Mesothelial cell of epicardium (in vitro differentiated cells): ENCODE results near the gene ALKBH3. TPM values are rescaled to one million over a fixed set of nuclear protein-coding genes. Genes with fewer than 3 reads are reported as not detected.
A peak's percentile ranks its signal among the peaks of the same experiment; 100 is the strongest.

Experiments used
- DNase-seq, 2 experiments: peaks; one replicate each; pipeline ENCODE4 v3.0.0; 2021; ENCODE audit warnings: low spot score in 2 of 2; ENCODE audit not compliant: unreplicated experiment in 2 of 2
- H3K27ac Mint-ChIP-seq: 2 replicates; pipeline ENCODE4 v1.8.0; 2021; ENCODE audit warnings: mixed read lengths
- H3K27me3 Mint-ChIP-seq: 2 replicates; pipeline ENCODE4 v1.8.0; 2021; ENCODE audit warnings: low read depth, mixed read lengths
- H3K36me3 Mint-ChIP-seq: 2 replicates; pipeline ENCODE4 v1.8.0; 2021; ENCODE audit warnings: mixed read lengths
- H3K4me1 Mint-ChIP-seq: 2 replicates; pipeline ENCODE4 v1.8.0; 2021; ENCODE audit warnings: mixed read lengths
- H3K4me3 Mint-ChIP-seq: 2 replicates; pipeline ENCODE4 v1.8.0; 2021; ENCODE audit warnings: mild to moderate bottlenecking, moderate library complexity, mixed read lengths
- H3K9me3 Mint-ChIP-seq: 2 replicates; pipeline ENCODE4 v1.8.0; 2021; ENCODE audit warnings: mixed read lengths
- CTCF ChIP-seq: fragments of 200-600 bp; sonication (generic); IDR thresholded peaks from one replicate; pipeline ENCODE4 v1.5.0; 2021; ENCODE audit warnings: antibody characterized with exemption; ENCODE audit not compliant: unreplicated experiment
- total RNA-seq: library from RNA; stranded (reverse); gene quantifications from 3 replicates; pipeline ENCODE4 v1.2.1, GENCODE V29; 2021

ALKBH3 gene
- total RNA-seq, 1 donor from 2014 or later, result 24.3 TPM

GRCh38 chr11:43952020-43952400, 71.4 kb downstream of the ALKBH3 start:
- DNase-seq, result no peak
- Mint-ChIP-seq H3K4me1 (no peaks in the 10 kb centered on the region), H3K4me3 (no peak overlapping the region), H3K27me3 (peaks cover 19% of the 10 kb centered on the region), H3K27ac (no peak overlapping the region), H3K9me3 (no peaks in the 10 kb centered on the region), H3K36me3 (no peaks in the 10 kb centered on the region)
- no peak for TF ChIP-seq CTCF

DNA sequence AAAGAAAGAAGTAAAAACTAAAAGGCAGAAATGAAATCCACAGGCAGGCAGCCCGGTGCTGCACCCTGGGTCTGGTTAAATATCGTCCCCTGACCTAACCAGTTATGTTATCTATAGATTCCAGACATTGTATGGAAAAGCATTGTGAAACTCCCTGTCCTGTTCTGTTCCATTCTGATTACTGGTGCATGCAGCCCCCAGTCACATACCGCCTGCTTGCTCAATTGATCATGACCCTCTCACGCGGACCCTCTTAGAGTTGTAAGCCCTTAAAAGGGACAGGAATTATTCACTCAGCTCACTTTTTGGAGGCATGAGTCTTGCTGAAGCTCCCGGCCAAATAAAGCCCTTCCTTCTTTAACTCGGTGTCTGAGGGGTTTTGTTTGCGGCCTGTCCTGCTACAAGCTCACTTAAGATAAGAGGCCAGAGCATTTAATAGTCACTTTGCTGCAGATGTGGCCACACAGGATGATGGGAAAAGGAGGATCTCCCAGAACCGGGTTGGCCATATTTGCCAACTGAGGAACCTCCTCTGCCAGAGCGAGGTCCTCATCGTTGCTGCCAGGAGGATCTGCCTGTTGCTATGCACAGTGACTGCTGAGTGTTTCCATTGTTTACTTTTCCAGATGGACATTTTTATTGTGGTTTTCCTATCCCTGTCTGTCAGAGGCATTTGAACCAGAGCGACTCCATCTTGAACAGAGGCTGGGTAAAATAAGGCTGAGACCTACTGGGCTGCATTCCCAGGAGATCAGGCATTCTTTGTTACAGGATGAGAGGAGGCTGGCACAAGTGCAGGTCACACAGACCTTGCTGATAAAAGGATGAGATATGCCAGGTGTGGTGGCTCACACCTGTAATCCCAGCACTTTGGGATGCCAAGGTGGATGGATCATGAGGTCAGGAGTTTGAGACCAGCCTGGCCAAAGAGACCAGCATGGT, 72.0 kb downstream of the ALKBH3 start:
- Mint-ChIP-seq H3K36me3 (no peaks in the 10 kb centered on the region), H3K4me1 (peaks cover 1% of the 10 kb centered on the region), H3K4me3 (no peak overlapping the region), H3K27ac (no peak overlapping the region), H3K9me3 (no peaks in the 10 kb centered on the region), H3K27me3 (peaks cover 12% of the 10 kb centered on the region)
- DNase-seq, result no peak
- no peak for TF ChIP-seq CTCF

GRCh38 chr11:43953521-43953920, 72.9 kb downstream of the ALKBH3 start:
- peaks cover 4% of the 10 kb centered on the region for H3K9me3 Mint-ChIP-seq
- H3K27ac Mint-ChIP-seq, result no peak overlapping the region
- no peak for DNase-seq
- H3K4me1 Mint-ChIP-seq, result peaks cover 2% of the 10 kb centered on the region
- H3K36me3 Mint-ChIP-seq, result no peaks in the 10 kb centered on the region
- peaks cover 12% of the 10 kb centered on the region for H3K27me3 Mint-ChIP-seq
- no peak for TF ChIP-seq CTCF
- no peak overlapping the region for H3K4me3 Mint-ChIP-seq

DNA sequence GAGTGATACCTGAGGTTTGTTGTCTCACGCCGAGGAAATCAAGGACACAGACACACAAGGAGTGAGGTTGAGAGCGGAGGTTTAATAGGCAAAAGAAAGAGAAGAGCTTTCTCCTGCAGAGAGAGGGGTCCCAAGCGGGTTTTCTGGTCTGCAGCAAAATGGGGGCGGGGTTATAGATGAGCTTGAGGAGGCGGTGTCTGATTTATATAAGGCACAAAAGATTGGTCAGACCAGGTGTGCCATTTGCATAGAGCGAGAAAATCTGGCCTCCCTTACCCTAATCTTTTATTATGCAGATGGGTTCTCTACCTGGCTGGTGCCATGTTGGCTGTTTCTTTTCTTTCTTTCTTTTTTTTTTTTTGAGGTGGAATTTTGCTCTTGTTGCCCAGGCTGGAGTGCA, 73.6 kb downstream of the ALKBH3 start:
- no peak for TF ChIP-seq CTCF
- Mint-ChIP-seq H3K36me3 (no peaks in the 10 kb centered on the region), H3K4me1 (peaks cover 2% of the 10 kb centered on the region), H3K27ac (no peak overlapping the region), H3K4me3 (no peak overlapping the region), H3K9me3 (peaks cover 4% of the 10 kb centered on the region), H3K27me3 (peaks cover 12% of the 10 kb centered on the region)
- DNase-seq, result no peak

GRCh38 chr11:43955381-43956118, 74.9 kb downstream of the ALKBH3 start:
- Mint-ChIP-seq H3K27me3 (peaks cover 10% of the 10 kb centered on the region), H3K4me1 (peaks cover 2% of the 10 kb centered on the region), H3K36me3 (no peaks in the 10 kb centered on the region), H3K9me3 (peaks cover 4% of the 10 kb centered on the region), H3K27ac (no peak overlapping the region), H3K4me3 (no peak overlapping the region)
- no peak for TF ChIP-seq CTCF
- peak in 1 of 2 experiments; percentile 9 for DNase-seq
